ENCODE results near the gene FHIT.
A peak's percentile ranks its signal among the peaks of the same experiment; 100 is the strongest.

The FHIT gene

DNA sequence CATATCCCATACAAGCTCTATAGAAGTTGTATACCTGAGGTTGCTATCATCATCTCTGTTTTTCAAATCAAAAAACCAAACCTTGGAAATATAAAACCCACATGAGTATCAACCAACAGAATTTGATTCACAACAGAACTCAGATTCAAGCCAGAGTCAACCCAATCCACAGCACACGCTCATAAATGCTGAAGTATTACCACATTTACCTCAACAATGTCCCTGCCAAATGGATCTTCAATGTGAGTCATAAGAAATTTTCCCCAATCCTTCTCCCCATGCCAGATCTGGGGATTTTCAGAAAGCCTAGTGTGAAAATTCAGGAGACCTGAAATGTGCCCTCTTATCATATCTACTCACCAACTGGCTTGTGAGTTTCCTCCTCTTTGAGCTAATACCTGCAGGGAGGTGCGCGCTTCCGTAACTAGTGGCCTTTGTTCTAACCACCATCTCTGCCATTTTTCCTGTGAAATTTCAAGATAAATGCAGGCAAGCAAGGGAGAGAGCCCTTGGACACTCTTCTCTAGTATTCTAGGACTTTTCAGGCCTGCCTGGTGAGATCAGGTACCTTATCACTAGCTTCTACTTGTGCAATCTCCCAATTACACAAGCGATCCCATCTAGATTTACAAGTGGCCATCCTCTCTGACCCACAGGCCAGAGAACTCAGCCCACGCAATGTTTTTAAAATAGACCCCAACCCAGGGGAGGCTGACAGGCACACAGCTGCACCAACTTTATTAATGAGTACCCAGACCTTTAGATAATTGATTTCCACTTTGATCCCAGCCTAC lies 1124.5 kb downstream of the FHIT start:
- Histone ChIP-seq H3K9ac (ENCODE audit: low read depth in 1 of 2, low read length in 2 of 2) (no peak overlapping the region), H3K36me3 (ENCODE audit: control insufficient read depth in 1 of 2, insufficient read depth in 2 of 2, low read length in 2 of 2) (no peaks in the 10 kb centered on the region), H3K9me3 (ENCODE audit: control insufficient read depth in 1 of 2, low read length in 2 of 2) (no peaks in the 10 kb centered on the region), H3K4me1 (ENCODE audit: control insufficient read depth in 1 of 2, insufficient read depth in 2 of 2, low read length in 2 of 2) (no peaks in the 10 kb centered on the region), H3K27me3 (ENCODE audit: control insufficient read depth in 1 of 2, insufficient read depth in 2 of 2, low read length in 2 of 2) (no peaks in the 10 kb centered on the region), H3K27ac (ENCODE audit: low read depth, low read length) (no peak overlapping the region), H3K4me3 (ENCODE audit: low read depth in 1 of 2, low read length in 2 of 2) (no peak overlapping the region)

DNA sequence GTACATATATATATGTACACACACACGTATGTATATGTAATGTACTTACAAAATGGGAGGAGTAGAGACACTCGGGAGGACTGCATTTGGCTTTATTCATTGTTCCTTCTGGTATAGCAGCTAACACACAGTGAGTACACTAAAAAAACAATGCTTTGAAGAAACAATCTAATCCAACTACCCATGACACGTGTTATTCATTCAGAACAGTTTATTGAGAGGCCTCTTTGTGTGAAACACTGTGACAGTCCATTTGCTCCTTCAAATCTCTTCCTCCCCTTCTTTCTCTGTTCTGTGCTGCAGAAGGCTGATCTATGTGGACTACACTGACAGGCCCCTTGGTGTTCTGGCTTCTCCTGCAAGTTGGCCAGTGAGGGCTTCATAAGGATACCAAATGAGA lies 1125.6 kb downstream of the FHIT start:
- H3K9me3 ChIP-seq (ENCODE audit: control insufficient read depth in 1 of 2, low read length in 2 of 2) = no peaks in the 10 kb centered on the region
- H3K27me3 ChIP-seq (ENCODE audit: control insufficient read depth in 1 of 2, insufficient read depth in 2 of 2, low read length in 2 of 2) = no peaks in the 10 kb centered on the region
- H3K9ac ChIP-seq (ENCODE audit: low read depth in 1 of 2, low read length in 2 of 2) = no peak overlapping the region
- no peak overlapping the region for H3K27ac ChIP-seq (ENCODE audit: low read depth, low read length)
- H3K4me1 ChIP-seq (ENCODE audit: control insufficient read depth in 1 of 2, insufficient read depth in 2 of 2, low read length in 2 of 2) = no peaks in the 10 kb centered on the region
- no peaks in the 10 kb centered on the region for H3K36me3 ChIP-seq (ENCODE audit: control insufficient read depth in 1 of 2, insufficient read depth in 2 of 2, low read length in 2 of 2)
- H3K4me3 ChIP-seq (ENCODE audit: low read depth in 1 of 2, low read length in 2 of 2) = no peak overlapping the region

DNA sequence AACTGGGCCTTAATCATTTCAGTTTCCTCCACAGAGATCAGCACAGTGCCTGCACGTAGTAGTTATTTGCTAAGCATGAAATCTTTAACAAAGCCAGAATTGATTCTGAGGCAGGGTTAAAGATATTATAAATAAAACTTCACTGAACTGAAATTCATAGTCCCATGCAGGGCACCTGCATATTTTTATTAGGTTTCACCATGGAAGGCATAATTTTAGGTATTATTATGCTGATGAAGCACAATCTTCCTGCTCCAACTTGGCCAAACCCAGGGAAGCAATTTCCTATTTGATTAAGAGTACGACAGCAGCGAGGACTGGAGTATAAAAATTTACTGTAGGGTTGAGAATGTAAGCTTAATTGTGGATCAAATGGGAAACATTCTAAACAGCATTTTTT lies 1131.0 kb downstream of the FHIT start:
- no peaks in the 10 kb centered on the region for H3K9me3 ChIP-seq (ENCODE audit: control insufficient read depth in 1 of 2, low read length in 2 of 2)
- H3K36me3 ChIP-seq (ENCODE audit: control insufficient read depth in 1 of 2, insufficient read depth in 2 of 2, low read length in 2 of 2) = no peaks in the 10 kb centered on the region
- no peaks in the 10 kb centered on the region for H3K27me3 ChIP-seq (ENCODE audit: control insufficient read depth in 1 of 2, insufficient read depth in 2 of 2, low read length in 2 of 2)
- H3K9ac ChIP-seq (ENCODE audit: low read depth in 1 of 2, low read length in 2 of 2) = no peak overlapping the region
- H3K4me1 ChIP-seq (ENCODE audit: control insufficient read depth in 1 of 2, insufficient read depth in 2 of 2, low read length in 2 of 2) = no peaks in the 10 kb centered on the region
- no peak overlapping the region for H3K4me3 ChIP-seq (ENCODE audit: low read depth in 1 of 2, low read length in 2 of 2)
- H3K27ac ChIP-seq (ENCODE audit: low read depth, low read length) = no peak overlapping the region

DNA sequence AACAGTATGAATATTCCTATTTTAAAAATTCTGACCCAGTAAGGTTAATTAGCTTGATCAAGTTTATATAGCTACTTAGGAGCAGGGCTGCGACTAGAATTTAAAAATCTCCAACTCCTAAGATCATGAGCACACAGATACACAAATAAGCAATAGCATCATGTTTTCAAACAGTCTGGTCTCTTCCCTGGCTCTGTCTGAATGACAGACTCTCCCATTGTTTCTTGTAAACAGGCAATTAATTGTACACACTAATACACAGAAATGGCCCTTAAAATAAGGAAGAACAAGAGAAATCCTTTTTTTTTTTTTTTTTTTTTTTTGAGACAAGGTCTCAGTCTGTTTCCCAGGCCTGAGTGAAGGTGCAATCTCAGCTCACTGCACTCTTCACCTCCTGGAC lies 1137.1 kb downstream of the FHIT start:
- H3K36me3 ChIP-seq (ENCODE audit: control insufficient read depth in 1 of 2, insufficient read depth in 2 of 2, low read length in 2 of 2) = no peaks in the 10 kb centered on the region
- no peaks in the 10 kb centered on the region for H3K4me1 ChIP-seq (ENCODE audit: control insufficient read depth in 1 of 2, insufficient read depth in 2 of 2, low read length in 2 of 2)

DNA sequence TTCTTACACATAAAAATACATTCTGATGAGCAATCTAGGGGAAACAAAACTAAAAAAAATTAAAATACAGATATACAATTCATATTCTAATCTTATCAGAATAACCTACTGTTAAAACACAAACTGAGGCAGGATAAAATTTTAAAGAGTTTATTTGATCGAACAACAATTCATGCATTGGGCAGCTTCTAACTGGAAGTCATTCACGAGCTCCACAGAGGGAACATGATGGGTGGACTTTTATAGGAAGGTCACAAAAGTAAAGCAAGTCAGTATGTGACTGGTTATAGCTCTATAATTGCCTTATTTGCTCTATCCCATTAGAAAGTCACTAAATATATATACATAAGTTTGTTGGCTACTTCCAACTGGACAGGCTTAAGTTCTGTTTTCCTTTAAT lies 1144.0 kb downstream of the FHIT start:
- no peaks in the 10 kb centered on the region for H3K36me3 ChIP-seq (ENCODE audit: control insufficient read depth in 1 of 2, insufficient read depth in 2 of 2, low read length in 2 of 2)
- H3K4me3 ChIP-seq (ENCODE audit: low read depth in 1 of 2, low read length in 2 of 2) = no peak overlapping the region
- no peak overlapping the region for H3K9ac ChIP-seq (ENCODE audit: low read depth in 1 of 2, low read length in 2 of 2)
- H3K27ac ChIP-seq (ENCODE audit: low read depth, low read length) = no peak overlapping the region
- H3K27me3 ChIP-seq (ENCODE audit: control insufficient read depth in 1 of 2, insufficient read depth in 2 of 2, low read length in 2 of 2) = no peaks in the 10 kb centered on the region
- H3K4me1 ChIP-seq (ENCODE audit: control insufficient read depth in 1 of 2, insufficient read depth in 2 of 2, low read length in 2 of 2) = peaks cover 0 to 16% of the 10 kb centered on the region in 2 donors
- no peaks in the 10 kb centered on the region for H3K9me3 ChIP-seq (ENCODE audit: control insufficient read depth in 1 of 2, low read length in 2 of 2)

More for the DNA sequence above, 1137.1 kb downstream of the FHIT start:
- no peak overlapping the region for H3K4me3 ChIP-seq (ENCODE audit: low read depth in 1 of 2, low read length in 2 of 2)
- no peak overlapping the region for H3K27ac ChIP-seq (ENCODE audit: low read depth, low read length)
- H3K9me3 ChIP-seq (ENCODE audit: control insufficient read depth in 1 of 2, low read length in 2 of 2) = no peaks in the 10 kb centered on the region
- H3K9ac ChIP-seq (ENCODE audit: low read depth in 1 of 2, low read length in 2 of 2) = no peak overlapping the region
- no peaks in the 10 kb centered on the region for H3K27me3 ChIP-seq (ENCODE audit: control insufficient read depth in 1 of 2, insufficient read depth in 2 of 2, low read length in 2 of 2)

DNA sequence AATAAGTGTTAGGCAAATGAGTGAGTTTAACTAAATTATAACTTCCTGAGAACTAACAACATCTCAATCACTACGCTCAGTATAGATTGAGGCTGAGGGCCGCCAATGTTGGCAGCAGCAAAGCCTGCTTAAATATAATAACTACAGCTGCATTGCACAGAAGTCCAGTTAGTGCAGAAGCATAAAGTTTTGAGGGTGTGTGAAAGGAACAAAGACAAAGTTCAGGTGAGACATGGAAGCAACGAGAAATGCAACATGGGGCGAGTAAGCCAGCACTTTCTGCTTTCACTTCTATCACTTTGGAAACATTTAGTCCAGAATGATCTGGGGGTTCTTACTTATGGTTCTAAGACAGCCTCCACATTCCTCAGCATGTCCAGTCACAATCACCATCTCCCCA lies 1149.1 kb downstream of the FHIT start:
- Histone ChIP-seq H3K4me1 (ENCODE audit: control insufficient read depth in 1 of 2, insufficient read depth in 2 of 2, low read length in 2 of 2) (peaks cover 9 to 35% of the 10 kb centered on the region in 2 donors), H3K27ac (ENCODE audit: low read depth, low read length) (no peak overlapping the region), H3K4me3 (ENCODE audit: low read depth in 1 of 2, low read length in 2 of 2) (peak overlapping the region in 1 of 2 donors; percentile 6), H3K9ac (ENCODE audit: low read depth in 1 of 2, low read length in 2 of 2) (no peak overlapping the region), H3K9me3 (ENCODE audit: control insufficient read depth in 1 of 2, low read length in 2 of 2) (no peaks in the 10 kb centered on the region), H3K27me3 (ENCODE audit: control insufficient read depth in 1 of 2, insufficient read depth in 2 of 2, low read length in 2 of 2) (no peaks in the 10 kb centered on the region), H3K36me3 (ENCODE audit: control insufficient read depth in 1 of 2, insufficient read depth in 2 of 2, low read length in 2 of 2) (no peaks in the 10 kb centered on the region)

DNA sequence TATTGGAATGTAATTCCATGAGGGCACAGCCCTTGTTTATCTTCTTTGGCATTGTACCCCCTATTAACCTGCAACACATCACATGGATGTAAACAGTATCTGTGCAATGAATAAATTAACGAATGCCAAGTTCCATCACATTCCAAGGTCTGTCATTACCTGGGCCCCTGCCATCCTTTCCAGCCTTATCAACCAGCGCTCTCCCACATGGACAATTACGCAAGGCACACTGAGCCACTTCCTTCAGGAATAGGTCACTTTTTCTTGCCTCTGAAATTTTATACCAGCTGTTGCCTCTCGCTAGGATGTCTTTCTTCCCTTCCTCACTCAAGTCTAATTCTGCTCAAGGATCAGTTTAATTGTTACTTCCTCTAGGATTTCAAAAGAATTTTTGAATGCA lies 1149.6 kb downstream of the FHIT start:
- Histone ChIP-seq H3K27ac (ENCODE audit: low read depth, low read length) (no peak overlapping the region), H3K9ac (ENCODE audit: low read depth in 1 of 2, low read length in 2 of 2) (no peak overlapping the region), H3K27me3 (ENCODE audit: control insufficient read depth in 1 of 2, insufficient read depth in 2 of 2, low read length in 2 of 2) (no peaks in the 10 kb centered on the region), H3K4me1 (ENCODE audit: control insufficient read depth in 1 of 2, insufficient read depth in 2 of 2, low read length in 2 of 2) (peaks cover 9 to 35% of the 10 kb centered on the region in 2 donors), H3K36me3 (ENCODE audit: control insufficient read depth in 1 of 2, insufficient read depth in 2 of 2, low read length in 2 of 2) (no peaks in the 10 kb centered on the region), H3K9me3 (ENCODE audit: control insufficient read depth in 1 of 2, low read length in 2 of 2) (no peaks in the 10 kb centered on the region), H3K4me3 (ENCODE audit: low read depth in 1 of 2, low read length in 2 of 2) (peak overlapping the region in 1 of 2 donors; percentile 6)

DNA sequence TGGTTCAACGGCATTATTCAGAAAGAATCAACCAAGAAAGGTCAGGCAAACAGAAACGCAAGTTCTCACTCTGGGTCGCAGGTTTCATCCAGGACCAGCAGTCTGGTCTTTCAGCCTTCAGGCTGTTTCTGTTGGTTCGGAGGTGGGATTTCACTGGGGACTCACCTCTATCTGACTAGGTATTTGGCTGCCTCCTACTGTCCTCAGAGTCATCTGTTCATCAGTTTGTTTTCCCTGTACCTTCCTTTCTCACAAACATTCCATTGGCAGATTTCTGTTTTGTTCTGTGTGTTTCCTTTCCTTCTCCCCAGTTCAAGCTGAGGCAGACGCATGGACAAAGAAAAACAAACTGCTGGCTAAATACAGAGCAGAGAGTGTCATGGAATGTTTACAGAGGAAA lies 1154.8 kb downstream of the FHIT start:
- Histone ChIP-seq H3K27me3 (ENCODE audit: control insufficient read depth in 1 of 2, insufficient read depth in 2 of 2, low read length in 2 of 2) (no peaks in the 10 kb centered on the region), H3K36me3 (ENCODE audit: control insufficient read depth in 1 of 2, insufficient read depth in 2 of 2, low read length in 2 of 2) (no peaks in the 10 kb centered on the region), H3K4me3 (ENCODE audit: low read depth in 1 of 2, low read length in 2 of 2) (no peak overlapping the region), H3K4me1 (ENCODE audit: control insufficient read depth in 1 of 2, insufficient read depth in 2 of 2, low read length in 2 of 2) (peaks cover 6 to 25% of the 10 kb centered on the region in 2 donors), H3K9me3 (ENCODE audit: control insufficient read depth in 1 of 2, low read length in 2 of 2) (no peaks in the 10 kb centered on the region), H3K9ac (ENCODE audit: low read depth in 1 of 2, low read length in 2 of 2) (no peak overlapping the region), H3K27ac (ENCODE audit: low read depth, low read length) (no peak overlapping the region)

DNA sequence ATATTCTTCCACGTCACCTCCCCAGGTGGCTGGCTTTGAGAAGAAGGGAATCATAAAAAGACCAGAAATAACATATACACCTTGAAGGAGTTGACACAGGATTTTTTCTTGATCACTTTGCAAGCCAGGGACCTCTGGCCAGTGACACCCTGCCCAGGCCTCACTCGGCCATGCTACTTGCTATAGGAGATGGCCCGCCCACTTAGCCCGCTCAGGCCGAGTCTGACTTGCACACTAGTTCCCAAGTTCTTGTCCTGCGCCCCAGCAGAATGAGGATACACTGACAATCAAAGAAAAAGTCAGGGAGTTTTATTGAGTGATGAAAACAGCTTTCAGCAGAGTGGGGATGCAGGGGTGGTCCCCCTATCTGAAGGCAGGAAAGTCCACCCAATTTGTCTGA lies 1155.3 kb downstream of the FHIT start:
- peaks cover 1 to 20% of the 10 kb centered on the region in 2 donors for H3K4me1 ChIP-seq (ENCODE audit: control insufficient read depth in 1 of 2, insufficient read depth in 2 of 2, low read length in 2 of 2)

DNA sequence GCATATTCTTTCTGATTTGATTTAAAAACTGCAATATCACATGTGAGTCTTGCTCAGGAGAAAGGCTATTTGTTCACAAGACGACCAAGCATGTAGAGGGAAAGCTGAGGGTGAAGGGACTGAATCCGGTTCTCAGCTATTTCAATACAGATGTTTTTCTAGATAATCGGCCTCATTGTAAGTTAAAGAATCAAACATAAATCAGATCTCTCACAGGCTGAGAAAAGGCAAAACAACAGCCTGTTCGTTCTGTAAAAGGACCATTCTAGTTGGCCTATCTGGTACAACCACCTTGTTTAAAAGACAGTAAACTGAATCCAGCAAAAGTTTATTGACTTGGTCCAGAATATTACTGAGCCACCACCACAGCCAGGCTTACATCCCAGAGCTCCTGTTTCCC lies 1155.7 kb downstream of the FHIT start:
- H3K4me1 ChIP-seq (ENCODE audit: control insufficient read depth in 1 of 2, insufficient read depth in 2 of 2, low read length in 2 of 2) = peaks cover 0 to 16% of the 10 kb centered on the region in 2 donors
- H3K4me3 ChIP-seq (ENCODE audit: low read depth in 1 of 2, low read length in 2 of 2) = no peak overlapping the region
- H3K9me3 ChIP-seq (ENCODE audit: control insufficient read depth in 1 of 2, low read length in 2 of 2) = no peaks in the 10 kb centered on the region
- H3K9ac ChIP-seq (ENCODE audit: low read depth in 1 of 2, low read length in 2 of 2) = no peak overlapping the region
- H3K36me3 ChIP-seq (ENCODE audit: control insufficient read depth in 1 of 2, insufficient read depth in 2 of 2, low read length in 2 of 2) = no peaks in the 10 kb centered on the region
- H3K27ac ChIP-seq (ENCODE audit: low read depth, low read length) = no peak overlapping the region
- no peaks in the 10 kb centered on the region for H3K27me3 ChIP-seq (ENCODE audit: control insufficient read depth in 1 of 2, insufficient read depth in 2 of 2, low read length in 2 of 2)

More for the DNA sequence above, 1155.3 kb downstream of the FHIT start:
- Histone ChIP-seq H3K27me3 (ENCODE audit: control insufficient read depth in 1 of 2, insufficient read depth in 2 of 2, low read length in 2 of 2) (no peaks in the 10 kb centered on the region), H3K9ac (ENCODE audit: low read depth in 1 of 2, low read length in 2 of 2) (no peak overlapping the region), H3K36me3 (ENCODE audit: control insufficient read depth in 1 of 2, insufficient read depth in 2 of 2, low read length in 2 of 2) (no peaks in the 10 kb centered on the region), H3K9me3 (ENCODE audit: control insufficient read depth in 1 of 2, low read length in 2 of 2) (no peaks in the 10 kb centered on the region), H3K4me3 (ENCODE audit: low read depth in 1 of 2, low read length in 2 of 2) (no peak overlapping the region), H3K27ac (ENCODE audit: low read depth, low read length) (no peak overlapping the region)

All from duodenal mucosa (tissue), 2 donors.